Measurements from ENCODE around the gene TADA2B. TPM values are rescaled to one million over a fixed set of nuclear protein-coding genes. Genes with fewer than 3 reads are reported as not detected.

Gene TADA2B
- total and polyA plus RNA-seq, 4 donors: 10.7 to 22.9 (median 17.6) TPM

DNA sequence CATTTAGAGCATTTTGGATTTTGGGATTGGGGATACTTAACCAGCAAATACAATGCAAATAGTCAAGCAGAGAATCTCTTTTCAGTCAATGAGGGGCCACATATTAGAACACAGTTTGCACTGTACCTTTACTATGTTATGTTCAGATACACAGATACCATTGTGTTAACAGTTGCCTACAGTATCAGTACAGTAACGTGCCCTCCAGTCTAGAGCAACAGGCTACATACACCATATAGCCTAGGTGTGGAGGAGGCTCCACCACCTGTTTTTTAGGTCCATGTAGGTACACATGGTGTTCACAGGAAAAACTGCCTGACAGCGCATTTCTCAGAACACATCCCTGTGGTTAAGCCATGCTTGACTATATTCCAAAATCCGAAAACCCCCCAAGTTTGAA is 15.6 kb downstream of the TADA2B start:
- DNase-seq: no peak
- no peak overlapping the region for H3K9ac ChIP-seq (ENCODE audit: insufficient read depth in 1 of 2, low read length in 2 of 2)
- H3K4me1 ChIP-seq (ENCODE audit: control insufficient read depth in 5 of 5, insufficient read depth in 5 of 5, low read length in 5 of 5): peaks cover 0 to 3% (median 0%) of the 10 kb centered on the region in 5 donors
- TF ChIP-seq, protein P1, sequence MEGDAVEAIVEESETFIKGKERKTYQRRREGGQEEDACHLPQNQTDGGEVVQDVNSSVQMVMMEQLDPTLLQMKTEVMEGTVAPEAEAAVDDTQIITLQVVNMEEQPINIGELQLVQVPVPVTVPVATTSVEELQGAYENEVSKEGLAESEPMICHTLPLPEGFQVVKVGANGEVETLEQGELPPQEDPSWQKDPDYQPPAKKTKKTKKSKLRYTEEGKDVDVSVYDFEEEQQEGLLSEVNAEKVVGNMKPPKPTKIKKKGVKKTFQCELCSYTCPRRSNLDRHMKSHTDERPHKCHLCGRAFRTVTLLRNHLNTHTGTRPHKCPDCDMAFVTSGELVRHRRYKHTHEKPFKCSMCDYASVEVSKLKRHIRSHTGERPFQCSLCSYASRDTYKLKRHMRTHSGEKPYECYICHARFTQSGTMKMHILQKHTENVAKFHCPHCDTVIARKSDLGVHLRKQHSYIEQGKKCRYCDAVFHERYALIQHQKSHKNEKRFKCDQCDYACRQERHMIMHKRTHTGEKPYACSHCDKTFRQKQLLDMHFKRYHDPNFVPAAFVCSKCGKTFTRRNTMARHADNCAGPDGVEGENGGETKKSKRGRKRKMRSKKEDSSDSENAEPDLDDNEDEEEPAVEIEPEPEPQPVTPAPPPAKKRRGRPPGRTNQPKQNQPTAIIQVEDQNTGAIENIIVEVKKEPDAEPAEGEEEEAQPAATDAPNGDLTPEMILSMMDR (IDR thresholded peaks at IDR 0.05; ENCODE audit: control extremely low read depth, extremely low read depth): no peak
- H3K4me3 ChIP-seq: no peak overlapping the region
- no peaks in the 10 kb centered on the region for H3K27me3 ChIP-seq (ENCODE audit: control insufficient read depth in 3 of 3, insufficient read depth in 3 of 3, low read length in 2 of 3)
- ATAC-seq (ENCODE audit: insufficient read depth, low FRiP score): no peak
- no peaks in the 10 kb centered on the region for H3K9me3 ChIP-seq (ENCODE audit: control insufficient read depth in 4 of 4, insufficient read depth in 3 of 4, low read length in 3 of 4)
- 92 to 94% methylated on average over 3 of the region's 3 CpGs for WGBS, 2 donors
- H3K36me3 ChIP-seq (ENCODE audit: control insufficient read depth in 4 of 4, insufficient read depth in 4 of 4, low read length in 4 of 4): peaks cover 16 to 55% (median 51%) of the 10 kb centered on the region in 4 donors
- H3K27ac ChIP-seq (ENCODE audit: low read depth in 1 of 2, low read length in 1 of 2): no peak overlapping the region

DNA sequence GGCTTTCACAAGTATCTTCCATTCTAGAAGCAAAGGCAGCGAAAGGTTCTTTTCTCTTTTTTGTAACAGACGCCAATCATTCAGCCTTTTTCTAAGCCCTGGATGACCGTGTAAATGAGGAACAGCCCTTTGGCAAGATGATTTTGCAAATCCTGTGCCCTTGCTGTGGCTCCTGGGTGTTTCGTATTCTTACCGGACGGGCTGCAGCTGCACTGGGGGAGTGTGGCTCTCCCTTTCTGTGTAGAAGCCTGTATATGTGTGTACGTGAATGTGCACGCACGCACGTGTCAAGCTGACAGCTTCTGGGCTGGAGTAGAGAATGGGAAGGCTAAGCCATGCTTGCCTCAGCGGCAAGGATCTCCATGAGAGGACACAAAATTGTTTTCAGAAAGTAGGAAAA is 16.5 kb downstream of the TADA2B start:
- TF ChIP-seq, protein P1 (IDR thresholded peaks at IDR 0.05; ENCODE audit: control extremely low read depth, extremely low read depth): no peak
- 39 to 74% methylated on average over 11 of the region's 11 CpGs for WGBS, 2 donors
- ATAC-seq (ENCODE audit: insufficient read depth, low FRiP score) (no peak), DNase-seq (no peak)
- Histone ChIP-seq H3K27ac (ENCODE audit: low read depth in 1 of 2, low read length in 1 of 2) (no peak overlapping the region), H3K9me3 (ENCODE audit: control insufficient read depth in 4 of 4, insufficient read depth in 3 of 4, low read length in 3 of 4) (no peaks in the 10 kb centered on the region), H3K27me3 (ENCODE audit: control insufficient read depth in 3 of 3, insufficient read depth in 3 of 3, low read length in 2 of 3) (no peaks in the 10 kb centered on the region), H3K4me1 (ENCODE audit: control insufficient read depth in 5 of 5, insufficient read depth in 5 of 5, low read length in 5 of 5) (peaks cover 0 to 3% (median 0%) of the 10 kb centered on the region in 5 donors), H3K9ac (ENCODE audit: insufficient read depth in 1 of 2, low read length in 2 of 2) (no peak overlapping the region), H3K4me3 (no peak overlapping the region), H3K36me3 (ENCODE audit: control insufficient read depth in 4 of 4, insufficient read depth in 4 of 4, low read length in 4 of 4) (peaks cover 16 to 56% (median 51%) of the 10 kb centered on the region in 4 donors)

DNA sequence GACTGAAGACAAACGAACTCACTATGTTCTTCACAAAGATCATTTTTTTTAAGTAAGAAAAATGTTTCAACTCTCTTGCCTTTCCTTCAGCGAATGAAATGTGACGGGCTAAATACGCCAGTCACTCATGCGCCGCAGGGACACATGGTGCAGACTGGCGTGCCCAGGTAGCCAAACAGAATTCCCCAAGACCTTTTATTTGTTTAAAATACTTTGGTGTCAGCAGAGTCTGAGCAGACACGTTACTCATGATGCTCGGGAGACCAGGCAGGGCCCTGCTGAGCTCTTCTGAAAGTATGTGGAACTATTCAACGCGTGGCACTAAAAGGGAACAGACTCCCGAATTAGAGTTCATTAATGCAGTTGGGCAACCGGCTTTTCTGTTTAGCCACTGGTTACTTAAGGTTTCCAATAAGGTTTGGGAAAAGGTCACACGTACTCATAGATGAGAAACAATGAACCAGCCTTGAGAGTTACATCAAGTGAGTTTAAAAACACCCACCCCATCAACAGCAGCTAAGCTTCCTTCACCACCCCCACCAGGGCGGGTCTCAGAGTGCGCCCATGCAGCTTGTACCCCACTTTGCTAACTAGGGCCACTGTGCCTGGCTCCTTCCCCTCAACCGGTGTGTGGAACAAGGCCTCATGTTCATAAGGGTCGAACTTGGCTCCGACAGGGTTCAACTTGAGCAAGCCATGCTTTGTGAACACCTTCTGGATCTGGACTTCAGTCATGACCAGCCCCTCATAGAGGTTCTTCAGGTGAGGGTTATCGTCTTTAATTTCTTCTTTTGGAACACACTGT is 17.4 kb downstream of the TADA2B start:
- H3K4me1 ChIP-seq (ENCODE audit: control insufficient read depth in 5 of 5, insufficient read depth in 5 of 5, low read length in 5 of 5): peaks cover 0 to under 1% (median 0%) of the 10 kb centered on the region in 5 donors
- H3K4me3 ChIP-seq: no peak overlapping the region
- H3K27me3 ChIP-seq (ENCODE audit: control insufficient read depth in 3 of 3, insufficient read depth in 3 of 3, low read length in 2 of 3): no peaks in the 10 kb centered on the region
- H3K9me3 ChIP-seq (ENCODE audit: control insufficient read depth in 4 of 4, insufficient read depth in 3 of 4, low read length in 3 of 4): no peaks in the 10 kb centered on the region
- TF ChIP-seq, protein P1 (IDR thresholded peaks at IDR 0.05; ENCODE audit: control extremely low read depth, extremely low read depth): no peak
- WGBS, 2 donors: 69 to 86% methylated on average over 20 of the region's 20 CpGs
- no peak overlapping the region for H3K9ac ChIP-seq (ENCODE audit: insufficient read depth in 1 of 2, low read length in 2 of 2)
- no peak for ATAC-seq (ENCODE audit: insufficient read depth, low FRiP score)
- H3K27ac ChIP-seq (ENCODE audit: low read depth in 1 of 2, low read length in 1 of 2): no peak overlapping the region
- no peak for DNase-seq
- H3K36me3 ChIP-seq (ENCODE audit: control insufficient read depth in 4 of 4, insufficient read depth in 4 of 4, low read length in 4 of 4): peaks cover 16 to 56% (median 47%) of the 10 kb centered on the region in 4 donors
